Hematopoietic multipotent progenitor cell treated with erythropoietin and hydrocortisone succinate and interleukin-3 and kit ligand, for 15 days (in vitro differentiated cells): ENCODE measurements around the gene SPPL2B.
"Not testable (repeated sequence)": the region's sequence is repeated elsewhere in the genome, so short reads cannot be mapped to it uniquely, and the experiment has no call there.

Experiments
- DNase-seq: peaks from one replicate; pipeline ENCODE4 v3.0.0-alpha.2; 2015; ENCODE audit warnings: low spot score

SPPL2B gene

DNA sequence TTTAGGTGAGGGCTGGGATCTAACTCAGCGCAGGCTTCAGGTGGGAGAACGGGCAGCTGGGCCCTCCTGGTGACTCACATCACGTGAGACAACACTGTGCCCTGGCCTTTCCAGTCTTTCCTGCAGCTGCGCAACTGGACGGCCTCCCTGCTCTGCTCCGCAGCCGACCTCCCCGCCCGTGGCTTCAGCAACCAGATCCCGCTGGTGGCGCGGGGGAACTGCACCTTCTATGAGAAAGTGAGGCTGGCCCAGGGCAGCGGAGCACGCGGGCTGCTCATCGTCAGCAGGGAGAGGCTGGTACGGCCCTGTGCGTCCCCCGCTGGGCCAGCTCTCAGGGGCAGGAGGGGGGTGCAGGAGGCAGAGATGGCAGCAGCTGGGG lies 8.8 kb downstream of the SPPL2B start:
- DNase-seq, result no peak

DNA sequence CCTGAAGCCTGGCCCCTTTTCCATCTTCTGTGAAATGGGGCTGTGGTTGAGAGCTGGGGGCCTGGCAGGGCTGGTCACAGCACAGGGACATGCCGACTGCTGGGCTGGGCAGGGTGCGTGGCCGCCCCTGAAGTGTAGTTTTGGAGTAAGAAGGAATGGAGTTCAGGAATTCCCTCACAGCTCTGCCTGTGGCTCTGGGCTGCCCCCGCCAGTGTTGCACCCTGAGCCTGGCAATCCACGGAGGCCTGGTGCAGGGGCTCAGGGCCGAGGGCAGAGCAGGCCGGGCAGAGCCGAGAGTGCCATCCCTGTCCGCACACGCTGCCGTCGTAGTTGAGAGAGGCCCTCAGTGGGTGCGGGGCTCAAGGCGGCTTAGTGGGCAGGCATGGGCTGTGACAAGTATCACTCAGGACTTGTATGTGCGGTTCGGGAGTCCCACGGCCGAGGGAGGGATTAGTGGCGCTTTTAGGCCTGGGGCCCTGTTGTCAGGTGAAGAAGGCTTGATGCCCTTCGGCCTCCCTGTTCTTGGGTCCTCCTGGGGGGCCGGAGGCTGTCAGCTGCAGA lies 9.7 kb downstream of the SPPL2B start:
- DNase-seq, result no peak

DNA sequence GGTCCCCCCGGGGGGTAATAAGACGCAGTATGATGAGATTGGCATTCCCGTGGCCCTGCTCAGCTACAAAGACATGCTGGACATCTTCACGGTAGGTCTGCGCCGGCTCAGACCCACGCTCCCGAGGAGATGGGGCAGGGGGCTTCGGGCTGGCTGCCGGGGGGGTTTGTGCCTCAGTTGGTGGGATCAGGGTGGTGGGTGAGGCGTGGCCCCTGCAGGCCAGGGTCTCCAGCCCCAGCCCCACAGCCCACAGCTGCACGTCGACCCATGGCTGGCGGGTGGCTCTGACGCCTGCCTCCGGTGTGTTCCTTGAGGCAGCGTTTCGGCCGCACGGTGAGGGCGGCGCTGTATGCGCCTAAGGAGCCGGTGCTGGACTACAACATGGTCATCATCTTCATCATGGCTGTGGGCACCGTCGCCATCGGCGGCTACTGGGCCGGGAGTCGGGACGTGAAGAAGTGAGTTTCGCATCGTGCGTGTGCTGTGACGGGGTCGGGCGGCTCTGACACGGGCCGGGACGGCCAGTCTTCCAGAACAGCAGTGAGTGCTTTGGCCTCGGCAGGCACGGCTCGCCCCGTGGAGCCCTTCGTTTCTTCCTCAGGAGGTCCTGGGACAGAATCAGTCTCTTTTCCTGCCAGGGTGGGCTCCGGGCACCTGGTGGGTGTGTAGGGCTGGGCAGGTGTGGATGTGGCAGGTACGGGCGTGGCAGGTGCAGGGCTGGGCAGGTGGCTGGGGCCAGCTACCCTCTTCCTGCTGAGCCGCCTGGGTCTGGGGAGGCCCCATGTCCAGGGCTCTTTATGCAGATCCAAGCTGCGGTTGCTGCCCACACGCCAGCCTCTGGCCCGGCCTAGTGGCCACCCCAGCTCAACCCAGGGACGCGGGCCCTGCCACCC lies 10.5 kb downstream of the SPPL2B start:
- no peak for DNase-seq

DNA sequence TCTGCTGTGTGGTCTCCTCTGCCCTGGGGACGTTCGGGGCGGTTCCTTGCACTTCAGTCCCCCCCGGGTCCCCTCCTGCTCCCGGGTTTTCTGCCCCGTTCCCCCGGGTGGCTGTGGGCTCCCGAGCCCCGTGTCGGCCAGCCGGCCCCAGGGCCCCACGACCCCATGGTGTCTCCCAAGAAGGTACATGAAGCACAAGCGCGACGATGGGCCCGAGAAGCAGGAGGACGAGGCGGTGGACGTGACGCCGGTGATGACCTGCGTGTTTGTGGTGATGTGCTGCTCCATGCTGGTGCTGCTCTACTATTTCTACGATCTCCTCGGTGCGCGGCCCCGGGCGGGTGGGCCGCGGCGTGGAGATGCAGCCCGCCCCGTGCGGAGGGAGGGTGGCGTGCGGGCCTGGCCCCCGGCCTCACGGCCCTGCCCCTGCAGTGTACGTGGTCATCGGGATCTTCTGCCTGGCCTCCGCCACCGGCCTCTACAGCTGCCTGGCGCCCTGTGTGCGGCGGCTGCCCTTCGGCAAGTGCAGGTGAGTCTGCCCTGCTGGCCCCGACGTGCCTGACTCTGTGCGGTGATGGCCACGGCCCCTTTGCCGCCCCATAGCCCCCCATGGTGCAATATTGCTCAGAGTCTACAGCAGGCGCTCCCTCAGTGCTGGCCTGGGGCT lies 11.3 kb downstream of the SPPL2B start:
- DNase-seq, result no peak

DNA sequence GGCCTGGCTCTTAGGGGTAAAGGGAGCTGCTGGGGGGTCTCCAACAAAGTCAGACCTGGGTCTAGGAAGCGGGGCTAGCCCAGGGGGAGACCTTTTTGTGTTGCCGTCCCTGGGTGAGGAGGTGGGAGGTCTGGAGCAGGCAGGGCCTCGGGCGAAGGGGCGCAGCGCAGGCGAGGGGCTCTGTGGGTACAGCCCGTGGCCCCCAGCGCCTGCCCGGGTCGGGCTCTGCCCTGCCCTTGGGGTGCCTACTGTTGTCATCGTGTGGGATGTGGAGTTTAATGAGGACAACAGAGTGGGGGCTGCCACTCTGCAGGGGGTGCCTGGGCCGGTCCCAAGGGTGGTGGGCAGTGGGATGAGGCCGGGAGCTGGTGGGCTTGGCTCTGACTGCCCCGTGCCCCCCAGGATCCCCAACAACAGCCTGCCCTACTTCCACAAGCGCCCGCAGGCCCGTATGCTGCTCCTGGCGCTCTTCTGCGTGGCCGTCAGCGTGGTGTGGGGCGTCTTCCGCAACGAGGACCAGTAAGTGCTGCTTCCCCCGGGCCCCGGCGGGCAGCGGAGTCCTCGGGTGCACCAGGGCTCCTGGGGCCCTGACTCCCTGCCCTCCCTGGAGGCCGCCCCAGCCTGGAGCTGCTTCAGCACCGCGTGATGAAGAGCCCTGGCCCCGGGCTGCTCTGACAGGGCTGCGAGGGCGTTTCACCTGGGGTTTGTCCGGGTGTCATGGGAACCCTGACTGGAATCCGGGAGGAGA lies 12.2 kb downstream of the SPPL2B start:
- no peak for DNase-seq

DNA sequence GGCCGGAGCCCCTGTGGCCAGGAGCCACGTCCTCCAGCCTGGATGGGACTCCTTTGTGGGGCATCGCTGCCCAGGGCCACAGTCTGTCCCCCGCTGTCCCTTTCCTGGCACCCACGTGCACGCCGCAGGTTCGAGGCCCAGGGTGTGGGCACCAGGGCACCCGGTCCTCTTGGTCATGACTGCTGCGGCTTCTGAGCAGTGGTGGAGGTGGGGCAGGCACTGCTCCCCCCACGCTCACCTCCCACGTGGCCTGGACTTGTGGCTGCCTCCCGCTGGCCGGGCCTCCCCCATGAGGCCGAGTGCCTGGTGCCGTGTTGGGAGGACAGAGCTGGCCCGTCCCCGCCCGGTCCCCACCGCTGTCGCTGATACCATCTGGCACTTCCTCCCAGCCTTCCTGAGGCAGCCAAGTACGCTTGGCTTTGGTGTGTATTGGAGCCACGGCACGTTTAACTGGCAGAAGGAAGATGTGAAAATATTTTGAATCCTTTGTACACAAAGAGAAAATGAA lies 12.8 kb downstream of the SPPL2B start:
- no peak for DNase-seq

DNA sequence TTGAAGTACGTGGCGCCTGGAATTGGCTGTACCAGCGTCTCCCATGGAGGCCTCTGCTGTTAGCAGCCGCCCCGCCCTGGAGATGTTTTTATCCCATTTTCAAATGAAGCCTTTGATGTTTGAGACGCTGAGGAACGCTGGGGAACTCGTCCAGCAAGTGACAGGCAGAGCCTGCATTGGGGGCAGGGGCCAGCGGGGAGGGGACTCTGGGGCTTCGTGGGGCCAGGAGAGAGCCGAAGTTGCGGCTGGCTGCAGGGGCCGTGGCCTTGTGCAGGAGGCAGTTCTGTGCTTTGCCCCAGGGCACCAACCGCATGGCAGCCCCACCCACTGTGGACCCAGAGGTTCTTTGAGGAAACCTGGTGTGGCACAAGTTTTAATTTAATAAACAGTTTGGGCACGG lies 13.5 kb downstream of the SPPL2B start:
- DNase-seq, result no peak

DNA sequence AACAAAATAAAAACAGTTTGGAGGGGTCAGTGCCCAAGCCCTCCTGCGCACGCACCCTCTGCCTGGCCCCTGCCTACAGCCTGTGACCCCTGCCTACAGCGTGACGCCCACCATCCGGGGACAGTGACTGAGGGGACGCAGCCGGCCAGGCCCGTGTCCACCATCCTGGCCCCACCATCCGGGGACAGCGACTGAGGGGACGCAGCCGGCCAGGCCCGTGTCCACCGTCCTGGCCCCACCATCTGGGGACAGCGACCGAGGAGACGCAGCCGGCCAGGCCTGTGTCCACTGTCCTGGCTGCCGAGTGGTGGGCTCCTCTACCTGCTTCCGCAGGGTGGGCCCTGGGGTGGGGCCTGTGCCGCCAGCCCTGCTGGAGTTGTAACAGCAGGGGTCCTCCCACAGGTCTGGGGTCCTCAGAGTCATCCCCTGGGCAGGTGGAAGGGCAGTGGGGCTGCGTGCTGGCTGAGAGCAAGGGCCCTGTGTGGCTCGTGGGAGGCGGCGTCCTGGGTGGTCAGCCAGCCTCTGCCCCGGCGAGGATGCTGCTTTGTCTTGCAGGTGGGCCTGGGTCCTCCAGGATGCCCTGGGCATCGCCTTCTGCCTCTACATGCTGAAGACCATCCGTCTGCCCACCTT lies 14.3 kb downstream of the SPPL2B start:
- DNase-seq, result no peak

DNA sequence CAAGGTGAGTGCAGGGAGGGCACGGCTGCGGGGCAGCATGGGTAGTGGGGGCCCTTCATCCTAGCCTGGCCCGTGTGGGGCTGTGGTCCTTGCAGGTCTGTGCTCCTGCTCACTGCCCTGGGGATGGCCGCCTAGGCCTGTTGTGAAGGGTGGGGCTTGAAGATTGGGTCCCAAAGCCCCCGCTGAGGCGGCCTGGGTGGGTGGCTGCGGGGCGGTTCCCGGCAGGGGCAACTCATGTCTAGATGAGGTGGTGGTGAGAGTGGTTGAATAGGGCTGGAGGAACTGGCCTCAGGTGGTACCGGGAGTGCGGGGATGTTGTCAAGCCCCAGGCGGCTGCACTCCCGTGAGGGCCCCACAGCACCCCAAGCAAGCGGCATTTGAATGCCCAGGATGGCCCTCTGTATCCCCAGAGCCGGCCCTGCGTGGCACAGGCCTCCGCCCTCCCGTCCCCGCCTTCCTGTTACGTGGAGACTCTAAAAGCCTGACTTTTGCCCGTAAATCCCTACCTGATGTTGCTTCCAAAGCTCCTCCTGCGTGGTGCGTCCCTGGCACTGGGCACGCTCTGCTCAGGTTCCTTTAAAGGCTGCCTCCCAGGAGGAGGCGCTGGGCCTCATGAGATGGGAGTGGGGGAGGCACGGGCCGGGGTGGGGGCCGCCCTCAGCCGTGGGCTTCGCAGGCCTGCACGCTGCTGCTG lies 15.0 kb downstream of the SPPL2B start:
- DNase-seq, result no peak

DNA sequence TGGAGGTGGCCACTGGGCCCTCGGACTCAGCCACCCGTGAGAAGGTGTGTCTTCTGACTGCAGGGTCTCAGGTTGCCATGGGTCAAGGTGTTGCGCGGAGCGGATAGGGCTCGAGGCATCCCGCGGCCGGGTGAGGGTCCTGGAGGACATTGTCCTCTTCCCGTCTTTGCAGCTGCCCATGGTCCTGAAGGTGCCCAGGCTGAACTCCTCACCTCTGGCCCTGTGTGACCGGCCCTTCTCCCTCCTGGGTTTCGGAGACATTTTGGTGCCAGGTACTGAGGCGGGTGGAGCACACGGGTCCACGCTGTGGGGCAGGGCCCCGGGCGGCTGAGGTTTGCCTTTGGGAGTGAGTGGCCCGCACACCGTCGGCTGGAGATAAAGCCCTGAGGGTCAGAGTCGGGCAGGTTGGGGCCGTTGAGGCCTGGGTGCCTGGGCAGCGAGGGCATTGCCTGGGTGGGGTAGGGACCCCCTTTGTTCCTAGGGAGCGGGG lies 15.9 kb downstream of the SPPL2B start:
- DNase-seq, result no peak

DNA sequence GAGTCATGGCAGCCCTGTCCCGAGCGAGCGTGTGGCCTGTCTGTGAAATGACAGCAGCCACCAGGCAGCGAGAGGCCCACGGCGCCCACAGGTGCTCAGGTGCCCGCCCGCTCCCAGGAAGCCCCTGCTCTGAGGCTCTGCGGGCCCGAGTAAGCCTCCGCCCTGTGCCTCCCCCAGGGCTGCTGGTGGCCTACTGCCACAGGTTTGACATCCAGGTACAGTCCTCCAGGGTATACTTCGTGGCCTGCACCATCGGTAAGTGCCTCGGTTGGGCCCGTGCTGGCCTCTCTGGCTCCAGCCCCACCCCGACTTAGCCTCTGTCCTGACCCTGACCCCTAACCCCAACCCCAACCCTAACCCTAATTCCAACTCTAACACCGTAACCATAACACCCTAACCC lies 16.6 kb downstream of the SPPL2B start:
- no peak for DNase-seq

DNA sequence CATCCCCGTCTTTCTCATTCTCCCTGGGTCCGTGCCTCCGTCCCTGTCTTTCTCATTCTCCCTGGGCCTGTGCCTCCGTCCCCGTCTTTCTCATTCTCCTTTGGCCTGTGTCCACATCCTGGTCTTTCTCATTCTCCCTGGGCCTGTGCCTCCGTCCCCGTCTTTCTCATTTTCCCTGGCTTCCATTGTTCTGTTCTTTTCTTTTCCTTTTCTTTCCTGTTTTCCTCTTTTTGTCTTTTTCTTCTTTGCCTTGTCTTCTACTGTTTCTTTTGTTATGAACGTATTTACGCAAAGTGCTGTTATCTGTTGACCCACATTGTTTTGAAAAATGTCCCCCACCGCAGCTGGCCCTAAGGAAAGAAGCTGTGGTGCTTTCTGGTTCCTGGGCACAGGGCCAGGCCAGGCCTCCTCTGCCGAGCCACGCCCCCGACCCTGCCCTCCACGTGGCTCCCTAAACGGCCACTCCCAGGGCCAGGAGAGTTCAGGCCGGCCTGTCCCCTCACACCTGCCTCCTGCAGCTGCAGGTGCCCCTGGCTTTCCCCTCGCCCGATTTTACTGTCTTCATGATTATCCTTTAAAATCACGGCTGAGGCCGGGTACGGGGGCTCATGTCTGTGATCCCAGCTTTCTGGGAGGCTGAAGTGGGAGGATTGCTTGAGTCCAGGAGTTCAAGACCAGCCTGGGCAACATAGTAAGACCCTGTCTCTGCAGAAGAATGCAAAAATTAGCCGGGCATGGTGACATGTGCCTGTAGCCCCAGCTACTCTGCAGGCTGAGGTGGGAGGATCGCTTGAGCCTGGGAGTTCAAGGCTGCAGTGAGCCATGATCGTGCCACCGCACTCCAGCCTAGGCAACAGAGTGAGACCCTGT lies 17.5 kb downstream of the SPPL2B start:
- peak; percentile 82 for DNase-seq

DNA sequence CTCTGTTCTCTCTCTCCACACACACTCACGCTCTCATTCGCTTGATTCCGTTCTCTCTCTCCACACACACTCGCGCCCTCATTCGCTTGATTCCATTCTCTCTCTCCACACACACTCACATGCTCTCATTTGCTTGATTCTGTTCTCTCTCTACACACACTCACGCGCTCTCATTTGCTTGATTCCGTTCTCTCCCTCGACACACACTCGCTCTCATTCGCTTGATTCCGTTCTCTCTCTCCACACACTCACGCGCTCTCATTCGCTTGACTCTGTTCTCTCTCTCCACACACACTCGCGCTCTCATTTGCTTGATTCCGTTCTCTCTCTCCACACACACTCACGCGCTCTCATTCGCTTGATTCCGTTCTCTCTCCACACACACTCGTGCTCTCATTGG lies 21.3 kb downstream of the SPPL2B start:
- DNase-seq, result not testable (repeated sequence)

DNA sequence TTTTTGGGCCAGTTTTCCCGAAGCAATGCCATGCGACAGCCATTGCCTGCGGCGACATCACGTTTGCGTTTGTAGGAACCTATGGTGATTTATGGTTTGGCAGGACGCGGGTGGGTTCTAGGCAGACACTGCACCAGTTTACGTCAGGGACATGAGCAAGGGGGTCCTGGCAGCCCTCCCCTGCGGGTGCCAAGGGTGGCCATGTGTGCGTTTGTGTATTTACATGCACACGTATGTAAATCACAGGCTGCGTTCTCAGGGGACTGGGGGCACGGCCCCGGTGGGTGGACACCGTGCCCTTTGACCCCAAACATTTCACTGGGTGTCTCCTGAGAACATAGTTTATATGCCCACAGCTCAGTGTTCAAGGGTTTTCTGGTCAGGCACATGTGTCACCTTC lies 22.2 kb downstream of the SPPL2B start:
- DNase-seq, result no peak

DNA sequence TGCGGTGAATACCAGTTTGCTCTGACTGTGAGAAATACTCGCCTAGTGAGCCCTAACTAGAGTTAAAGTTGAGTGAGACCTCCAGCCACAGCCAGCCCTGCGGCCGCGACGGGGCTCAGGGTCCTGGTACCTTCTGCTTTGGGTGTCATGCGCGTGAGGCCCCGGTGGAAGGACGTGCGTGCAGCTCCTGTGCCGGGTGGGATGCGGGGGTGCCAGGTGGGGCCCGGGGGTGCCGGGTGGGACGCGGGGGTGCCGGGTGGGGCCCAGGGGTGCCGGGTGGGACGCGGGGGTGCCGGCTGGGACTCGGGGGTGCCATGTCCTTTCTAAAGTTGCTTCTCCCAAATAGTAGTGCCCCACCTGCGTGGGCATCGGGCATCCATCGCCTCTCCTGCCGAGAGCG lies 23.1 kb downstream of the SPPL2B start:
- DNase-seq, result no peak

DNA sequence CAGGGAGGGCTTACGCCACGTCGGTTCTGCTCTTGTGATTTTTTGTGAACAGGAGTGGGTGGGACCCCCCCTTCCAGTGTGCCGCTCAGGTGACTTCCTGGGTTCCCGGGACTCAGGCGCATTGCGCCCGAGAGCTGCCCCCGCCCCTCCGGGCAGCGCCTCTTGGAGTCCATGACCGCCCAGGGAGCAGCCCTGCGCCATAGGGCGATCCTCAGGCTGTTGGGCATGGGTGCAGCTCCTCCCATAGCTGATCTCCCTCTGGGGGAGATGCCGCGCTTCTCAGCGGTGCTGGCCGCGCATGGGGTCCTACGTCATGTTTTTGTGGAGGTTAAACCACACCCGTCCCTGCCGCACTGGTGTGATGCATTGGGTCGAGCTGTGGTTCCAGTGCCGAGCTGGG lies 23.6 kb downstream of the SPPL2B start:
- DNase-seq, result no peak

DNA sequence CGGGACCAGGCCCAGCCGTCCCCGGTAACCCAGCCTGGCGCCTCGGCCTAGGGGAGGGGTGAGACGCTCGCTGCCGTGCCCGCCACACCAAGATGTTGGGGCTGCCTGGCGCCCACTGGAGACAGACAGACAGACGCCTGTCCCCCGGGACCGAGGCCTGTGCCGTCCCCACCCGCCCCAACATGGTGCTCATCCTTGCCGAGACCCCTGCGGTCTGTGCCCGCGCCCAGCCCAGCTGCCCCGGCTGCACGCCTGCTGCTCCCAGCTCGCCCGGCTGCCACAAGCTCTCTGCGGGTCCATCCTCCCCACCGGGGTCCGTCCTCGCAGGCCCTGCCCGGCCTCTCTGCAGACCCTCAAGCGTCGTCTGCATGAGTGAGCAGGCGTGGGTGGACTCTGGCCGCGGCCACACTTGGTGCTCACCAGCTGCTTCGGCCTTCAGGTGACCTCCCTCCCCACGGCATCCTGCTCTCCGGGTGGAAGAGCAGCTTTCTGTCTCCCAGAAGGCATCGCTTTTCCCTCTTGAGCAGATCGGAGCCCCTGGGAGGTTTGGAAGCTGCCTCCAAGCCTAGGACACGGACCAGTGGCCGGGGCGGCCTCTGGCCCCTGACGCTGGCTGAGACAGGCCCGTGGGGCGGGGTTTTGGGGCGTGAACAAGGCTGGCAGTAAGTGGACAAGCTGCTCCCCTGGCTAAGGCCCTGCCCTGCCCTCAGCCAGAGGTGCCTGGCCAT lies 24.8 kb downstream of the SPPL2B start:
- DNase-seq, result no peak

DNA sequence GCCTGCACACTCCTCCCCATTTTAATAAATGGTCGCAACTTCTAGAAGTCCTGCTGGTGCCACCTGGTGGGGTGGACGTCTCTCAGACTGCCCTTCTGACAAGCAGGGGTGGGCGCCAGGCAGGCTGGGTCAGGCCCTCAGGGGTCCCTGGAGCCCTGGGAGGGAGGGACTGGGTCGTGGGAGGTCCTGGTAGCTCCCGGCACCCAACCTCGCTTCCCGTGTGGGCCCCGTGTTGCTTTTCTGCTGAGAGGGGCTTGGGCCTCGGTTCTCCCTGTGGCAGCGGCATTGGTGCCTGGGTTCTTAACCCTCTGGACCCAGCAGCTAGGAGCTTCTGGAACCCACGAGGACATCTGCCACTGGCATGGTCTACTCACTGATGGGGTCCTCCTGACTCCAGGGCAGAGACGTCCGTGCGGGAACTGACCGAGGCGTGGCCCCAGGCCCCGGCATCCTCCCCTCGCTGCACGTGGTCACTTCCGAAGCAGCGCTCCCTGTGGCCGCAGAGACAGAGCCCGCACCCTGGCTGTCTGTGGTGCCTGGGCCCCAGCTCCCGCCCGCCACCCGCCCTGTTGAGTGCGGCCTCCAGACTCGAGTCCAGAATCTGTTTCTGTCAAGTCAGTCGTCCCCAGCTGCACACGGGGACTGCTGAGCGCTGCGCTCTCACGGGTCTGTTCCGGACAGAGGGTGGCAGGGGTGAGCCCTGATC lies 25.6 kb downstream of the SPPL2B start:
- no peak for DNase-seq

DNA sequence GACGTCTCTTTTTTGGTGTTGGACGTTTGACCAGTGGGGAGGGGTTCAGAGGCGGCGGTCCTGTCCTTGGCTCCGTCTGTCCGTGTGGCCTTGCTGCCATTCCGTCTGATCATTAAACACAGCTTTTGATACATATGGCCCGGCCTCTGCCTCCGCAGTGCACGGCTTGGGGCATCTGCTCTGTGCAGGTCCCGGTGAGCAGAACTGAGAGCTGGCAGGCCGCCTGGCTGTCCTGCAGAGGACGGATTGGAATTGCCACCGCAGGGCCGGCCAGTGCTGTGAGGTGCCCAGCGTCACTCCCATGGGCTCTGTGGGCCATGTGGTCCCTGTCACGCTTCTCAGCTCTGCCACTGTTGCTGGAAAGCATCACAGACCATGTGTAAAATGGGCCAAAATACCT lies 26.2 kb downstream of the SPPL2B start:
- DNase-seq, result no peak
